MM.1S (cell line): Measurements from ENCODE around the gene TRIM44.

Experiments used
- EZH2 ChIP-seq: fragments of 300-600 bp; sonication (generic); optimal IDR thresholded peaks from 2 replicates; pipeline ENCODE3; 2017; ENCODE audit warnings: low read depth, mild to moderate bottlenecking, antibody characterized with exemption, low read length, mixed read lengths
- EZH2phosphoT487 ChIP-seq: fragments of 300-600 bp; sonication (generic); IDR thresholded peaks from 2 replicates; pipeline ENCODE4 v1.6.1; 2018; ENCODE audit warnings: antibody characterized with exemption, low read length
- TF ChIP-seq, protein P1 (sequence below): fragments of 300-600 bp; sonication (generic); IDR thresholded peaks from 2 replicates; pipeline ENCODE4 v1.5.1; 2016; ENCODE audit warnings: antibody characterized with exemption, low read length, mixed read lengths

DNA sequence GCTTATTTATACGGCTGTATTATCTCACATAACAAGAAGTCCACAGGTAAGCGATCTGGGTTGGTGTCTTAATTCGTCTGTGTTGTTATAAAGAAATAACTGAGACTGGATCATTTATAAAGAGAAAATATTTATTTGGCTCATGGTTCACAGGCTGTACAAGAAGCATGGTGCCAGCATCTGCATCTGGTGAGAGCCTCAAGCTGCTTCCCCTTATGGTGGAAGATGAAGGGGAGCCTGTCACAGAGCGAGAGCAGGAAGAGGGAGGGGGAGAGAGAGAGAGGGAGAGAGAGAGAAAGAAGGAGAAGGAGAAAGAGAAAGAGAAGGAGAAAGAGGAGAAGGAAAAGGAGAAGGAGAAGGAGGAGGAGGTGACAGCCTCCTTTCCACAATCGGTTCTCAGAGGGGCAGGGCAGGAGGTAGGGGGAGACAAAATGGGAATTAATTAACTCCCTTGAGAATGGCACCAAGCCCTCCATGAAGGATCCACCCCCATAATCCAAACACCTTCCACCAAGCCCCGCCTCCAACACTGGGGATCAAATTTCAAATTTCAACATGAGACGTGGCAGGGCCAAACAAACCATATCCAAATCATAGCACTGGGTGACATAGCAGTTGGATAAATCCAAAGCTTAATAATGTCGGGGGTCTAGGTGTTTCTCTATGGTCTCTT, 15.0 kb upstream of the TRIM44 start:
- TF ChIP-seq, protein P1, sequence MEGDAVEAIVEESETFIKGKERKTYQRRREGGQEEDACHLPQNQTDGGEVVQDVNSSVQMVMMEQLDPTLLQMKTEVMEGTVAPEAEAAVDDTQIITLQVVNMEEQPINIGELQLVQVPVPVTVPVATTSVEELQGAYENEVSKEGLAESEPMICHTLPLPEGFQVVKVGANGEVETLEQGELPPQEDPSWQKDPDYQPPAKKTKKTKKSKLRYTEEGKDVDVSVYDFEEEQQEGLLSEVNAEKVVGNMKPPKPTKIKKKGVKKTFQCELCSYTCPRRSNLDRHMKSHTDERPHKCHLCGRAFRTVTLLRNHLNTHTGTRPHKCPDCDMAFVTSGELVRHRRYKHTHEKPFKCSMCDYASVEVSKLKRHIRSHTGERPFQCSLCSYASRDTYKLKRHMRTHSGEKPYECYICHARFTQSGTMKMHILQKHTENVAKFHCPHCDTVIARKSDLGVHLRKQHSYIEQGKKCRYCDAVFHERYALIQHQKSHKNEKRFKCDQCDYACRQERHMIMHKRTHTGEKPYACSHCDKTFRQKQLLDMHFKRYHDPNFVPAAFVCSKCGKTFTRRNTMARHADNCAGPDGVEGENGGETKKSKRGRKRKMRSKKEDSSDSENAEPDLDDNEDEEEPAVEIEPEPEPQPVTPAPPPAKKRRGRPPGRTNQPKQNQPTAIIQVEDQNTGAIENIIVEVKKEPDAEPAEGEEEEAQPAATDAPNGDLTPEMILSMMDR: no peak
- TF ChIP-seq EZH2 (no peak), EZH2phosphoT487 (no peak)
